Stromal cell of bone marrow (primary cell): Measurements from ENCODE around the gene LRRD1.
A peak's percentile ranks its signal among the peaks of the same experiment; 100 is the strongest.

Experiments used
- DNase-seq: peaks from one replicate; pipeline ENCODE4 v3.0.0-alpha.2; 2012; ENCODE audit warnings: low read depth

LRRD1 gene

DNA sequence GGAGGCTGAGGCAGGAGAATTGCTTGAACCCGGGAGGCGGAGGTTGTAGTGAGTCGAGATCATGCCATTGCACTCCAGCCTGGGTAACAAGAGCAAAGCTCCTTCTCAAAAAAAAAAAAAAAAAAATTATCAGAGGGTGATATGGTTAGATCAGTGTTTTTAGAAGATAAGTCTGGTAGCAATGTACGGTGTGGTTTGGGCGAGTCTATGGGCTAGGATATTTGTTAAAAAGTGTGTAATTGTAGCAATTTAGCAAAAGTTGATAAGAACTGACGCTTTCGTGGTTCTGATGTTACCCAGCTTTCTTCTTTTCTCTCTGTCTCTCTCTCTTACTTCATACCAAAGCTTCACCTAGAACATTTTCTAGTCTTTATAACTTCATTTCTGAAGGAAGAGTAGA lies 37.8 kb downstream of the LRRD1 start:
- DNase-seq: no peak

DNA sequence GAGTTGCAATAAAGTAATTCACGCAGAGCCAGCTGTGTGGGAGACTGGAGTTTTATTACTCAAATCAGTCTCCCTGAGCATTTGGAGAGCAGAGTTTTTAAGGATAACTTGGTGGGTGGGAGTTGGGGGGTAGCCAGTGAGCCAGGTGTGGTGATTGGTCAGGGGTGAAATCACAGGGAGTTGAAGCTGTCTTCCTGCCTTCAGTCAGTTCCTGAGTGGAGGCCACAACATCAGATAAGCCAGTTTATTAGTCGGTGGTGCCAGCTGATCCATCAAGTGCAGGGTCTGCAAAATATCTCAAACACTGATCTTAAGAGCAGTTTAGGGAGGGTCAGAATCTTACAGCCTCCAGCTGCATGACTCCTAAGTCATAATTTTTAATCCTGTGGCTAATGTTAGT lies 41.4 kb downstream of the LRRD1 start:
- no peak for DNase-seq

DNA sequence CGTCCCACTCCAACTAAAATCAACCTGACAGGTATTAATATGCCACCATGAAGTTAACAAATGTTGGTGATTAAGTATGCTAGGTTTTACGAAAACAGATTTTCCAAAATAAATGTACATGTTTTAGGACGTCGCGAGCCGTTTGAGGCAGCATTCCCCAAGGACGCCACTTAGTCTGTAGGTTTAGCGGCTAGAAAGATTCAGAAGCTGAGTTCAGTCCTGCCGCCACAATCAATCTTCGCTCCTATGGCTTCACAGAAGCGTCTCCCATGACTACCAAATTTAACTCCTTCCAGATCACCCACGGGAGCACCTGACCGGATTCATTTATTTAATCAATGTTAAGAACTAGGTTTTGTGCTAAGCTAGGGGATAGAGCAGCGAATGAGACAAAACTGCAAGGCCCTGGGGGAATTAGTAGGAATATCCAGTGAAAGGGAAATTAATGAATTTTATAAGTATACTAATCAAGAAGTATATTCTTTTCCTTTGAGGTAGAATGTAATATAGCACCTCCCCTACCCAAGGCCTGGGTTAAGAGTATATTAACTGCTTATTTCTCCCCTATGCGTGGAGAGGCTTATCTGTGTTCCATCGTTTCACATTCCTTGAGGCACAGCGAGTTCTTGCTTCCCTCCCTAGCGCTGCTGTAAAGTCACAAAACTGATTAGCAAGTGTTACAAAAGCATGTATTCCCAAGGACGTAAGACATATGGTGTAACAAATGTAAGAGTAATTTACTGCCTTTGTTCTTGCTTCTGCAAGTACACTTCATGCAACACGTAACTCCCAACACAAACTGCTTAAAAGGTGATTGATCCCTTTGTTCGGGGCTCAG lies 43.7 kb downstream of the LRRD1 start:
- no peak for DNase-seq

DNA sequence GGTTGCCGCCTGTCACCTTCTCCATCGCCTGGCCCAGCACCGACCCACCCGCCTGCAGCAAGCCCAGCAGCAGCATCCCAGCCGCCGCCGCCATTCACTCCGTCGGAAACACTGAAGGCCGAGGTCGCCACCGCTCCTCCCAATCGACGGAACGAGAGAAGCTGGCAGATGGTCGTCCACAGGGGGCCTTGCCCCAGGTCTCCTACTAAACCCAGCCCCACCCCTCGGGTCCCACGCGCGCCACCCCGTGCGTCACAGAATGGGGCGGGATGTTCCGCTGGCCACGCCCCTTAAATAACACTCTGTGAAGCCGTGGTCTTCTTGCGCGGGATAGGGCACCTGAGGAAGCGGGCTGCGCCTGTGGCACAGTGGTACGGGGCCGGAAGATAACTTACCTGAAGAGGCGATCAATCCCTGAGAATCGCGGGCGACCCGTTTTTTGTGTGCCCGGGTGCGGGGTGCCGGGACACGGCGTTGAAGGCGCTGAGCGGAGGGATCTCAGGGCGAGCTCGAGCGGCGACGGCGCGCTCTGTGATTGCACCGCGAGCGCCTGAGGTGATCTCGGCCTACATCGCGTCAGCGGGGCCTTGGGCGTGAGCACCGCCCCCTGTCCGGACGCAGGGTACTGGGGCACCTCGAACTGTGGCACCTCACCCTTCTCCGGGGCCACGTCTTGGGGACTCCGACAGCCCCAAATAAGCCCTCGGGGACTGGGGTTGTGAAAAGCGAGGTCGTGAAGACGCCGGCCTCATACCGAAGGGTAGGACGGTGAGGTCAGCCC lies 44.5 kb downstream of the LRRD1 start, which contains the start of gene CYP51A1:
Gene CYP51A1, minus strand, starts transcription at position 207 of the 781 bp plus-strand sequence. Its CDS starts 113 bp downstream, at position 94.
- peak; percentile 85 for DNase-seq

GRCh38 chr7:92133737-92134270 lies 45.1 kb downstream of the LRRD1 start:
- DNase-seq: peak; percentile 17

GRCh38 chr7:92133133-92133736 lies 45.7 kb downstream of the LRRD1 start:
- DNase-seq: no peak

DNA sequence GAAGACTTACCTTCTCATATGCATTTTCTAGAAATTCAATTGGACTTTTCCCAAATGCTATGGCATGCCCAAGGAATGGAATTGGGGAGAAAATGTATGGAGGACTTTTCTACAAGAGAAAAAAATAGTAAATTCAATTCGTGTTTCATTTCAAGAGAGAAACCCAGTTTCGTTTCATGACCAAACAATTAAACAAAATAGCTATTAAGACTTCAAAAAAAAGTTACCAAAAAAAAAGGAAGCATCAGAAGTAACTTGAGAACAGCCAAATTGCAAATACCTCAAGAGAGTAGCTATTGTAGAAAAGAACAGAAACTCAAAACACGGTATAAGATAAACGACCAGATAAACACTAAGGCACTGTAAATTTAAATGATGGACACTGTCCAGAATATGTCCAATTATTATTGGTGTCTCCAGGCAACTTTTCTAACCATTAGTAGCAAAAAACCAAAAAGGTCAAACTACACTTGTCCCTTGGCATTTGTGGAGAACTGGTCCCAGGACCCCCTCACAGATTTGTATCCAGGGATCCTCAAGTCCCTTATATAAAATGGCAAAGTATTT lies 47.1 kb downstream of the LRRD1 start:
- no peak for DNase-seq

GRCh38 chr7:92131093-92131492 lies 47.8 kb downstream of the LRRD1 start:
- no peak for DNase-seq

DNA sequence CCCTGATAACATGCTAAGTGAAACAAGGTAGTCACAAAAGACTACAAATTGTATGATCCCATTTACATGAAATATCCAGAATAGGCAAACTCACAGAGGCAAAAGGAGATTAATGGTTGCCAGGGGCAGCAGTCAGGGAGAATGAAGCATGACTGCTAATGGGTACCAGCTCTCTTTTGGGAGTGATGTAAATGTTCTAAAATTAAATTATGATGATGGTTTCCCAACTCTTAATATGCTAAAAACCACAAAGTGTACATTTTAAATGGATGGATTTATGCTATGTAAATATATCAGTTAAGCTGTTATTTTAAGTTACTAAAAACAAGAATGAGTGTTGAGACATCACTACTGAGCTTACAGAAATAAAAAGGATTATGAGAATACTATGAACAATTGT lies 57.3 kb downstream of the LRRD1 start:
- DNase-seq: no peak

GRCh38 chr7:92119213-92119759 lies 59.7 kb downstream of the LRRD1 start:
- DNase-seq: no peak

GRCh38 chr7:92116949-92117348 lies 62.0 kb downstream of the LRRD1 start:
- DNase-seq: no peak

DNA sequence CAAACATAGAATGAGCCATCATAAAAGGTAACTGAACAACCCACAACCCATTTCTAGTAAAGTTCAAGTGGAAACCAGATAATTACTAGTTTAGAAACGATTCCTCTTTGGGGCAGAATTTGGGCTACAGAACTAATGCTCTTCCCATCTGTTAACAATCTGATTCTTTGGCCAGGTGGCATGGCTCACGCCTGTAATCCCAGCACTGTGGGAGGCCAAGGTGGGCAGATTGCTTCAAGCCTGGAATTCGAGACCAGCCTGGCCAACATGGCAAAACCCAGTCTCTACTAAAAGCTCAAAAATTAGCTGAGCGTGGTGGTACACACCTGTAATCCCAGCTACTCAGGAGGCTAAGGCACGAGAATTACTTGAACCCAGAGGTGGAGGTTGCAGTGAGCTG lies 63.1 kb downstream of the LRRD1 start:
- DNase-seq: no peak

DNA sequence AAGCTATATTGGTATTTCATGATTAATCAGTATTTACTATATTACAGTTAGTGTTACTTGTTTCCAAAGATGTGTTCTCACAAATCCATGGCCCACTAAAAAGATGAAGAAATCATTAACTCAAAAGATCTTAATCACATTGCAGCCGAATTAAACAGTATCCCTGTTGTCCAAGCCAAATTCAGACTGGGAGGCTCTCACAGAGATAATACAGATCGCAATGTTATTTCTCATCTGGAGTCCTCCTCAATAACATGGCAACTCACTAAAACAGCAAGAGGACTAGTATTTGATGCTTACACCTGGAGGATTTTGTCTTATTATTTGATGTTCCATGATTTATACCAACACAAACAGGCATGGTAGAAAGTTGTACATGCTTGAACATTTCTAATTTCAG lies 68.1 kb downstream of the LRRD1 start:
- DNase-seq: no peak

- no peak for DNase-seq
Observed at GRCh38 chr7:92108821-92109220, 70.1 kb downstream of the LRRD1 start.

DNA sequence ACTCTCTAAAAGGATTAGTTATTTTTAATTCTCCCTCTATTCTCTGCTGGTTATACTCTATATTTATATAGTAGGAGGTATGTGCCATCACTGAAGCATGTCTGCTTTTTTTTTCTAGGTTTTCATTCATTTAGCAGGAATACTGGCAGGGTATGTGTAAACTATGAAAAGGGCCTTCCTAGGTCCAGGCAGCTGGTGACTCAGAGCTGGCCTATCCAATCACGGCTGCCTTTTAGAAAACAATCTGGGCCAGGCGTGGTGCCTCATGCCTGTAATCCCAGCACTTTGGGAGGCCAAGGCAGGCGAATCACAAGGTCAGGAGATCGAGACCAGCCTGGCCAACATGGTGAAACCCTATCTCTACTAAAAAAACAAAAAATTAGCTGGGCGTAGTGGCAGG lies 76.1 kb downstream of the LRRD1 start:
- peak; percentile 6 for DNase-seq

DNA sequence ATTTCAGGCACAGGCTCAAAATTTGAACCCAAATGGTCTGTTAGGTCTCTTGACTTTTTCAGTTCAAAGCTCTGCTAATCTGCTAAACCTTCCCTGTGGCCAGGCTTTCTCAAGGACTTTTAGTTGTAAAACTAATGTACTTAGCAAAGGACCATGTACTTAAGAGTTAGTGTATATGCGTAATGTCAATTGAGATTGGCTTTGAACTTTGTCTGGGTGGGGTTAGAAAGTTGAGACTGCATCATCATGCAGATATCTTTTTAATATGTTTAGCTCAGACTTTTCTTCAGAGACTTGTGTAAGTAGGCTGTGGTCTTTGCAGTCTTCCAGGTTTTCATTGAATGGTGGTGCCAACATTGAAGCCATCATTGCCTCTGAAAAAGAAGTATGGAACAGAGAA lies 78.4 kb downstream of the LRRD1 start:
- DNase-seq: no peak

GRCh38 chr7:92095380-92095779 lies 83.6 kb downstream of the LRRD1 start:
- DNase-seq: no peak
